PC-3 (cell line): ENCODE measurements around the gene WDR90. TPM values are rescaled to one million over a fixed set of nuclear protein-coding genes. Genes with fewer than 3 reads are reported as not detected.

Source experiments
- ATAC-seq: fragments of 200-7000 bp; cut with Tn5 transposase; 2 replicates; pipeline ENCODE4 v1.9.1; 2020; ENCODE audit warnings: mild to moderate bottlenecking, moderate library complexity
- BruUV-seq: library from RNA; stranded (reverse); fragments of 400-500 nt; replicated peaks from 2 replicates; lab custom pipeline; 2021; lab: Mats Ljungman, UMichigan
- CTCF ChIA-PET: fragments of 300-600 bp; sonication (Branson Sonifier 250); formaldehyde crosslinking; loops from one replicate; lab custom pipeline; 2022; ENCODE audit warnings: antibody characterized with exemption; lab: Charles Lee
- POLR2A ChIA-PET: fragments of 300-600 bp; sonication (Branson Sonifier 250); formaldehyde crosslinking; loops from one replicate; lab custom pipeline; 2022; ENCODE audit warnings: antibody characterized with exemption; ENCODE audit not compliant: unreplicated experiment; lab: Charles Lee
- DNase-seq: peaks from one replicate; pipeline ENCODE4 v3.0.0-alpha.2; 2015
- H2AFZ ChIP-seq: fragments of 300-600 bp; sonication (generic); 2 replicates; pipeline ENCODE4 v1.6.0; 2016; ENCODE audit warnings: antibody characterized with exemption, low read length
- H3F3A ChIP-seq: fragments of 300-600 bp; sonication (generic); one replicate; pipeline ENCODE4 v1.6.0; 2017; ENCODE audit warnings: antibody characterized with exemption, low read length, control low read depth, mild to moderate bottlenecking; ENCODE audit not compliant: unreplicated experiment
- H3K27ac ChIP-seq: fragments of 300-600 bp; sonication (generic); 2 replicates; pipeline ENCODE4 v1.5.1; 2016; ENCODE audit warnings: mild to moderate bottlenecking, low read length
- H3K27me3 ChIP-seq: fragments of 300-600 bp; sonication (generic); 2 replicates; pipeline ENCODE4 v1.6.1; 2016; ENCODE audit warnings: low read length, mixed read lengths
- H3K36me3 ChIP-seq: fragments of 300-600 bp; sonication (generic); 2 replicates; pipeline ENCODE4 v1.6.1; 2016; ENCODE audit warnings: low read depth, mixed run types, low read length, mixed read lengths
- H3K4me1 ChIP-seq: fragments of 300-600 bp; sonication (generic); 2 replicates; pipeline ENCODE4 v1.5.1; 2016; ENCODE audit warnings: low read length; ENCODE audit not compliant: insufficient read depth
- H3K4me2 ChIP-seq: fragments of 300-600 bp; sonication (generic); 2 replicates; pipeline ENCODE4 v1.6.0; 2016; ENCODE audit warnings: low read length
- H3K4me3 ChIP-seq: fragments of 300-600 bp; sonication (generic); 2 replicates; pipeline ENCODE4 v1.5.1; 2016; ENCODE audit warnings: mild to moderate bottlenecking, low read length, mixed read lengths
- H3K79me2 ChIP-seq: fragments of 300-600 bp; sonication (generic); 2 replicates; pipeline ENCODE4 v1.6.1; 2017; ENCODE audit warnings: low read length, mixed read lengths
- H3K9ac ChIP-seq: fragments of 300-600 bp; sonication (generic); 2 replicates; pipeline ENCODE4 v1.6.0; 2016; ENCODE audit warnings: mild to moderate bottlenecking, low read length
- H3K9me2 ChIP-seq: fragments of 300-600 bp; sonication (generic); replicated peaks from 2 replicates; pipeline ENCODE4 v1.6.1; 2016; ENCODE audit warnings: mixed run types, low read length, mixed read lengths
- H3K9me3 ChIP-seq: fragments of 300-600 bp; sonication (generic); 2 replicates; pipeline ENCODE4 v1.6.1; 2016; ENCODE audit warnings: low read length, mixed read lengths
- H4K20me1 ChIP-seq: fragments of 300-600 bp; sonication (generic); 2 replicates; pipeline ENCODE4 v1.6.1; 2016; ENCODE audit warnings: low read length, mixed read lengths
- EZH2 ChIP-seq: fragments of 300-600 bp; sonication (generic); IDR thresholded peaks from one replicate; pipeline ENCODE4 v1.6.1; 2017; ENCODE audit warnings: antibody characterized with exemption, mild to moderate bottlenecking, low read length; ENCODE audit not compliant: unreplicated experiment
- EZH2phosphoT487 ChIP-seq: fragments of 300-600 bp; sonication (generic); IDR thresholded peaks from 2 replicates; pipeline ENCODE4 v1.6.1; 2018; ENCODE audit warnings: mild to moderate bottlenecking, antibody characterized with exemption, low read length, borderline replicate concordance
- intact Hi-C: fragments of 100-400 bp; cut with micrococcal nuclease; formaldehyde crosslinking; loops from 2 replicates; pipeline ENCODE4 v1.9.0; 2023
- total RNA-seq: library from RNA; depleted of rRNA; stranded (reverse); fragments of >200 nt; gene quantifications from 2 replicates; pipeline ENCODE4 v1.2.3, GENCODE V29; 2014
- TF ChIP-seq, protein P1 (sequence below): fragments of 300-600 bp; sonication (generic); conservative IDR thresholded peaks from 2 replicates; pipeline ENCODE4 v1.5.1; 2017; ENCODE audit warnings: antibody characterized with exemption, low read depth, mild to moderate bottlenecking, low read length

WDR90 gene
- total RNA-seq, 1 experiment from 2014 or later: 44.4 TPM

DNA sequence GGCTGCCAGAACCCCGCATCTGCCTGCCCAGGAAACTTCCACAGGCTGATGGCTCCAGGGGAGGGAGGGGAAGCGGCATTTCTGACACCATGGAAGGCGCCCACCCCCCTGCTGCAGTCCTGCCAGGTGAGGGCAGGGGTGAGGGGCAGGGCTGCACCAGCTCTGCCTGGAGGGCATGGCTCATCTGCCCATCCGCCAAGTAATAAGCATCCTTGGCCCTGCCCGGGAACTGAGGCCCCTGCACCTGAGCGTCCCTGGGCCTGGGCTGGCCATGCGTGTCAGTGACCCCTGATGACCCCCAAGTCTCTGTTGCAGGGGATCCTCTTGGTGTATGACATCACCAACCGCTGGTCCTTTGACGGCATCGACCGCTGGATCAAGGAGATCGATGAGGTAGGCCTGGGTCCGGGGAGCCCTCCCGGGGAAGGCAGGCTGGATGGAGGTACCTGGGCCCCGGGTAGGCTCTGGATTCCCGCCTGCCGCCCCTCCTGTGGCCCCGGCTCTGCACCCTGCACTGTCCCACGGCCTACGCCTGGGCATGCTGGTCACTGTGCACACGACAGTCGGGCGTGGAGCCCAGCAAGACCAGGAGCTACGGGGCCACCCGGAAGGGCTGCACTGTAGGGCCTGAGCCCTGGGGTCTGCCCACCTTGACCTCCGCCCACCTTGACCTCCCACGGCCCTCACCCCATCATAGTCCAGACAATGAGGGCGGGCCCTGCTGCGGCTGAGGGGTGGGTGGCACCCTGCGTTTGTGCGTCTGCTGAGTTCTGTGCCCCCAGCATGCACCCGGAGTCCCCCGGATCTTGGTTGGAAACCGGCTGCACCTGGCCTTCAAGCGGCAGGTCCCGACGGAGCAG is 23.8 kb upstream of the WDR90 start:
- H3K4me3 ChIP-seq: no peak overlapping the region
- peaks cover 31% of the 10 kb centered on the region for H3K4me1 ChIP-seq
- no peak for ATAC-seq
- H3K9ac ChIP-seq: no peak overlapping the region
- H3F3A ChIP-seq: no peaks in the 10 kb centered on the region
- BruUV-seq: no TSS peak
- POLR2A ChIA-PET: no interaction called here
- H3K36me3 ChIP-seq: no peaks in the 10 kb centered on the region
- H3K79me2 ChIP-seq: 0 out of 2 replicates have a peak, but pooled peaks cover 3% of the 10 kb centered on the region
- H3K9me2 ChIP-seq: no peaks in the 10 kb centered on the region
- intact Hi-C loops: no loop called here
- H3K9me3 ChIP-seq: no peaks in the 10 kb centered on the region
- no peak for DNase-seq
- H2AFZ ChIP-seq: no peak overlapping the region
- no peaks in the 10 kb centered on the region for H3K27me3 ChIP-seq
- no peak overlapping the region for H3K27ac ChIP-seq
- H4K20me1 ChIP-seq: no peaks in the 10 kb centered on the region
- CTCF ChIA-PET: no interaction called here
- no peak overlapping the region for H3K4me2 ChIP-seq
- TF ChIP-seq EZH2 (no peak), EZH2phosphoT487 (no peak)
- TF ChIP-seq, protein P1, sequence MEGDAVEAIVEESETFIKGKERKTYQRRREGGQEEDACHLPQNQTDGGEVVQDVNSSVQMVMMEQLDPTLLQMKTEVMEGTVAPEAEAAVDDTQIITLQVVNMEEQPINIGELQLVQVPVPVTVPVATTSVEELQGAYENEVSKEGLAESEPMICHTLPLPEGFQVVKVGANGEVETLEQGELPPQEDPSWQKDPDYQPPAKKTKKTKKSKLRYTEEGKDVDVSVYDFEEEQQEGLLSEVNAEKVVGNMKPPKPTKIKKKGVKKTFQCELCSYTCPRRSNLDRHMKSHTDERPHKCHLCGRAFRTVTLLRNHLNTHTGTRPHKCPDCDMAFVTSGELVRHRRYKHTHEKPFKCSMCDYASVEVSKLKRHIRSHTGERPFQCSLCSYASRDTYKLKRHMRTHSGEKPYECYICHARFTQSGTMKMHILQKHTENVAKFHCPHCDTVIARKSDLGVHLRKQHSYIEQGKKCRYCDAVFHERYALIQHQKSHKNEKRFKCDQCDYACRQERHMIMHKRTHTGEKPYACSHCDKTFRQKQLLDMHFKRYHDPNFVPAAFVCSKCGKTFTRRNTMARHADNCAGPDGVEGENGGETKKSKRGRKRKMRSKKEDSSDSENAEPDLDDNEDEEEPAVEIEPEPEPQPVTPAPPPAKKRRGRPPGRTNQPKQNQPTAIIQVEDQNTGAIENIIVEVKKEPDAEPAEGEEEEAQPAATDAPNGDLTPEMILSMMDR: no peak

DNA sequence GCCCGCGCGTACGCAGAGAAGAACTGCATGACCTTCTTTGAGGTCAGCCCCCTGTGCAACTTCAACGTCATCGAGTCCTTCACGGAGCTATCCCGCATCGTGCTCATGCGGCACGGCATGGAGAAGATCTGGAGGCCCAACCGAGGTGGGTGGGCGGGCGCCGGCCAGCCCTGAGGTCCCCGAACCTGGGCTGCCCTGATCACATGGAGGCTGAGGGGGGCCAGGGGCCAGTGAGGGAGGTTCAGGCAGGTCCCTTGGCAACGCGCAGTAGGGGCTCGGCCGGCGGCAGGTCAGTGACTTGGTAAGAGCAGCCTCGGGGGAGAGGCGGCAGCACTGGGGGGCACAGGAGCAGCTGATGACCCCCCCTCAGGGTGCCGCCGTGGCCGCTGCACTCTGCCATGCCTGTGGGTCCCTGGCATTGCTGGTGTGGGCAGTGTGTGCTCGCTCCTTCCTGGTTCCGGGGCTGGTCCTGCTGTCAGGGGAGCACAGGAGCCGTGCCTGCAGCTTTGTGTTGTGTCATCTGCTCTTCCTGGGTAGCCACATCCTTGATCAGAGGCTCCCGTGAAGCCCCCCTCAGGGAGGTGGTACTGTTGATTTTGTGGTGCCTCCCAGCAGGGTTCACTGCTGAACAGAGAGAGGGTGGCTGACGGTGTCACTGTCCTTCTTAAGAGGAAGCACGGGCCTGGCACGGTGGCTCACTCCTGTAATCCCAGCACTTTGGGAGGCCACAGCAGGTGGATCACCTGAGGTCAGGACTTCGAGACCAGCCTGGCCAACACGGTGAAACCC is 23.0 kb upstream of the WDR90 start:
- no peaks in the 10 kb centered on the region for H3K9me2 ChIP-seq
- H2AFZ ChIP-seq: no peak overlapping the region
- H3K79me2 ChIP-seq: 0 out of 2 replicates have a peak, but pooled peaks cover 3% of the 10 kb centered on the region
- ATAC-seq: no peak; the same call in 1 of the 2 replicates
- H4K20me1 ChIP-seq: no peaks in the 10 kb centered on the region
- H3K27ac ChIP-seq: peak overlapping the region; percentile 44
- peak overlapping the region; percentile 67 for H3K4me2 ChIP-seq
- intact Hi-C loops: no loop called here
- POLR2A ChIA-PET: no interaction called here
- H3K27me3 ChIP-seq: no peaks in the 10 kb centered on the region
- no peak for DNase-seq
- peaks cover 31% of the 10 kb centered on the region for H3K4me1 ChIP-seq
- no peaks in the 10 kb centered on the region for H3F3A ChIP-seq
- no peak overlapping the region for H3K9ac ChIP-seq
- no peak for TF ChIP-seq EZH2
- TF ChIP-seq, protein P1: no peak
- no peak for TF ChIP-seq EZH2phosphoT487
- no peaks in the 10 kb centered on the region for H3K9me3 ChIP-seq
- CTCF ChIA-PET: no interaction called here
- no peaks in the 10 kb centered on the region for H3K36me3 ChIP-seq
- BruUV-seq: no TSS peak
- H3K4me3 ChIP-seq: peak overlapping the region; percentile 27; the same call in 1 of the 2 replicates
